SK-N-MC (cell line): Measurements from ENCODE around the gene LIF.
A peak's percentile ranks its signal among the peaks of the same experiment; 100 is the strongest.

Experiments used
- DNase-seq: peaks from one replicate; pipeline ENCODE4 v3.0.0-alpha.2; 2011; ENCODE audit warnings: low read depth, low spot score
- H3K27ac ChIP-seq: fragments of 200-600 bp; sonication (generic); 2 replicates; pipeline ENCODE4 v1.5.1; 2016; ENCODE audit warnings: mixed run types
- H3K36me3 ChIP-seq: fragments of 200-600 bp; sonication (generic); 2 replicates; pipeline ENCODE4 v1.6.1; 2017; ENCODE audit warnings: antibody characterized with exemption, low read length, mixed read lengths; ENCODE audit not compliant: insufficient read depth
- H3K4me3 ChIP-seq: fragments of 200-600 bp; sonication (generic); 2 replicates; pipeline ENCODE4 v1.5.1; 2016
- H3K9ac ChIP-seq: fragments of 200-600 bp; sonication (generic); 2 replicates; pipeline ENCODE4 v1.8.0; 2017; ENCODE audit warnings: mixed run types, mixed read lengths; ENCODE audit not compliant: insufficient read length
- H3K9me3 ChIP-seq: fragments of 200-600 bp; sonication (generic); 2 replicates; pipeline ENCODE4 v1.6.1; 2017; ENCODE audit warnings: low read depth, mild to moderate bottlenecking, antibody characterized with exemption, low read length, moderate library complexity, mixed read lengths
- EZH2 ChIP-seq: fragments of 200-600 bp; sonication (generic); IDR thresholded peaks from one replicate; pipeline ENCODE4 v1.6.1; 2017; ENCODE audit warnings: antibody characterized with exemption
- FOXP2 ChIP-seq: optimal IDR thresholded peaks from 2 replicates; pipeline ENCODE3; 2011; ENCODE audit warnings: mild to moderate bottlenecking, moderate library complexity; ENCODE audit not compliant: insufficient read depth; ENCODE audit errors: extremely low read length, control extremely low read depth
- POLR2AphosphoS5 ChIP-seq: IDR thresholded peaks from 2 replicates; pipeline ENCODE4 v1.6.1; 2012; ENCODE audit warnings: mild to moderate bottlenecking, low read depth, low read length, borderline replicate concordance

The LIF gene

DNA sequence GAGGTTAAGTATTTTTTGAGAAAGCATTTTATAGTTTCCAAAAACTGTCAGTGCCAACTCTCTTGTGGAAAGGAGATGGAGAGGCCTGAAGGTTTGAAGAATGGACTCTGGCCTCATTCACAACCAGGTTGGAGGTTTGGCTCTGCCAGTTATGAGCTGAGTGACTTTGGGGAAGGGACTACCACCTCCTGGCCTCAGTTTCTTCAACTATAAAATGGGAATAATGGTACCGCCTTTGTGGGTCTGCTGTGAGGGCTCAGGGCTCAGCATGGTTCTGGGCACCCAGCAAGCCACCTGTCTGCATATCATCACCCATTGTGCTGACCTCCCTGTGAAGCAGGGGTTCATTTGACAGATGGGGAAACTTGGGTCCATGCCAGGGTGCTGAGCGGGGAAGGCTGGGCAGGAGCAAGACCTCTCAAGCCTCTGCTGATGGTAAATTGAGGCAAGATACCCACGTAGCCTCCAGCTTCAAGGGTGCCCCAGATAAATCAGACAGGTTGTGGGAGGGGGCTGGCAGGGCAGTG lies 3.5 kb upstream of the LIF start:
- no peaks in the 10 kb centered on the region for H3K9me3 ChIP-seq
- DNase-seq: no peak
- H3K4me3 ChIP-seq: no peak overlapping the region
- H3K27ac ChIP-seq: no peak overlapping the region
- no peaks in the 10 kb centered on the region for H3K36me3 ChIP-seq
- no peak overlapping the region for H3K9ac ChIP-seq
- TF ChIP-seq FOXP2: no peak

DNA sequence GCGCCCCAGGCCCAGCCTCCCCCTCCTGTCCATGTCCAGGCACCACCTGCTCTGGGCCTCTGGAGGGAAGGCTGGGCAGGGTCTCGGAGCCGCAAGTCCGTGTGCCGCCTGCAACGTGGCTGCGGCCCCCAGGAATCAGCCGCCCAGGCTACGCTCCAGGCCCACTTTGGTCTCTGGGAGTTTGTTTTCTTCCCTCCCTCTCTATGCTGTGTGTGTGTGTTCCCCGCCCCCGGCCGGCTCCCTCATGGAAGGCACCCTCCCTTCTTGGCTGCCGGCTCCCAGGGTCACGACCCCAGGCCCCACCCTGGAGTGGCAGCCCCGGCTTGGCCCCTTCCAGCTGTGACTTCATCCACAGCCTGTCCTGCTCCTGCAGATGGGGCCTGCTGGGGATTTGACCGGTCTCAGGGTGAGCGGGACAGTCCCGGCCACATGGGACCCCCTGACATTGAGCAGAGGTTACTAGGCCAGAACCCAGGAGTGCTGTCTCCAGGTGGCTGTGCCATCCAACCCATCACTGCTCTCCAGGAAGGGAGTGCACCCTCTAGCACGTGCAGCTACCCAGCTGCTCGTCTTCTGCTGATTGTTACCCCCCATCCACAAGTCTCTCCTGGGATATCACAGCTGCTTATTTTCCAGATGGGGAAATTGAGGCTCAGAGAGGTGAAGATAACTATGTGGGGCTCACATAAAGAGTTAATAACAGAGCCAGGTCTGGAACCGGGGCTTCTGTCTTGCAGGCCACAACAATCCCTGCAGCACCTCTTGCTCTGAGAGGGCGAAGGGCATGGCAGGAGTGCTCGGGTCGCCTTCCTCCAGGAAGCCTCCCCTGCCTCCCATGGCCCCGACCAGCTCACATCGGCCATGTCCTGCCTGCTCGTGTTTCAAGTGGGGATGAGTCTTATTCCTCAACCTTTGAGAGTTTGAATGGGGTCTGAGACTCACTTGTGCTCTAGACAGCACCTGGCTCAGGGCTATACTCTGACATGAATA lies 2.8 kb upstream of the LIF start:
- H3K27ac ChIP-seq: no peak overlapping the region
- DNase-seq: no peak

DNA sequence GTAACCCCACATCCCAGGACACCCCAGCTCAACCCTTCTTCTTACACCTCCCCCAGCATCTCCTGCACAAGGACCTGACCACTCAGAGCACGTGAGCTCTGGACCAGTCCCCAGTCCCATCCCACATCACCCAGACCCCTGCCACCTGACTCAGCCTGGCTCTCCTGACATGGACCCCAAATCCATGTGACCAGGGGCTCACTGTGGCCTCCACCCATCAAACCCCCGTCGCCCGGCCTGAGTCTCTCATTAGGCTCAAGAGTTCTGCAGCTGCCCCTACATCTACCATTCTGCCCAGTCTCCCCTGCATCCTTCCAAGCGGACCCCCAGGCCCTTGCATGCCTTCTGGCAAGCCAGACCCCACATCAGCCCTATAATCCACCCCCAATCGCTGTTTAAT lies 1.9 kb upstream of the LIF start:
- H3K4me3 ChIP-seq: no peak overlapping the region
- H3K27ac ChIP-seq: no peak overlapping the region
- no peak overlapping the region for H3K9ac ChIP-seq
- no peaks in the 10 kb centered on the region for H3K9me3 ChIP-seq
- no peak for DNase-seq
- TF ChIP-seq FOXP2 (no peak), EZH2 (no peak), POLR2AphosphoS5 (no peak)
- no peaks in the 10 kb centered on the region for H3K36me3 ChIP-seq

More for the DNA sequence above, 2.8 kb upstream of the LIF start:
- Histone ChIP-seq H3K36me3 (no peaks in the 10 kb centered on the region), H3K4me3 (no peak overlapping the region), H3K9ac (no peak overlapping the region), H3K9me3 (no peaks in the 10 kb centered on the region)
- TF ChIP-seq EZH2: no peak

GRCh38 chr22:30247974-30248373 lies 1.4 kb upstream of the LIF start:
- no peak for DNase-seq
- H3K9ac ChIP-seq: no peak overlapping the region
- H3K9me3 ChIP-seq: no peaks in the 10 kb centered on the region
- no peak overlapping the region for H3K4me3 ChIP-seq
- TF ChIP-seq EZH2: no peak
- TF ChIP-seq FOXP2: no peak
- TF ChIP-seq POLR2AphosphoS5: no peak
- no peaks in the 10 kb centered on the region for H3K36me3 ChIP-seq
- H3K27ac ChIP-seq: no peak overlapping the region

GRCh38 chr22:30247561-30247960 lies 1.0 kb upstream of the LIF start:
- Histone ChIP-seq H3K9me3 (no peaks in the 10 kb centered on the region), H3K4me3 (no peak overlapping the region), H3K36me3 (no peaks in the 10 kb centered on the region), H3K9ac (no peak overlapping the region), H3K27ac (no peak overlapping the region)
- TF ChIP-seq POLR2AphosphoS5 (no peak), EZH2 (no peak), FOXP2 (no peak)
- DNase-seq: no peak

GRCh38 chr22:30246814-30247376 lies 336 bp upstream of the LIF start:
- no peaks in the 10 kb centered on the region for H3K9me3 ChIP-seq
- no peaks in the 10 kb centered on the region for H3K36me3 ChIP-seq
- TF ChIP-seq EZH2 (no peak), POLR2AphosphoS5 (no peak), FOXP2 (no peak)
- H3K4me3 ChIP-seq: peak overlapping the region; percentile 70
- H3K27ac ChIP-seq: no peak overlapping the region
- no peak for DNase-seq
- H3K9ac ChIP-seq: no peak overlapping the region

GRCh38 chr22:30245181-30245984 lies 1.2 kb downstream of the LIF start:
- H3K27ac ChIP-seq: no peak overlapping the region
- DNase-seq: no peak
- H3K9me3 ChIP-seq: no peaks in the 10 kb centered on the region
- peak overlapping the region; percentile 70; the same call in 1 of the 2 replicates for H3K4me3 ChIP-seq
- H3K36me3 ChIP-seq: no peaks in the 10 kb centered on the region
- TF ChIP-seq POLR2AphosphoS5 (no peak), EZH2 (no peak), FOXP2 (no peak)
- no peak overlapping the region for H3K9ac ChIP-seq

DNA sequence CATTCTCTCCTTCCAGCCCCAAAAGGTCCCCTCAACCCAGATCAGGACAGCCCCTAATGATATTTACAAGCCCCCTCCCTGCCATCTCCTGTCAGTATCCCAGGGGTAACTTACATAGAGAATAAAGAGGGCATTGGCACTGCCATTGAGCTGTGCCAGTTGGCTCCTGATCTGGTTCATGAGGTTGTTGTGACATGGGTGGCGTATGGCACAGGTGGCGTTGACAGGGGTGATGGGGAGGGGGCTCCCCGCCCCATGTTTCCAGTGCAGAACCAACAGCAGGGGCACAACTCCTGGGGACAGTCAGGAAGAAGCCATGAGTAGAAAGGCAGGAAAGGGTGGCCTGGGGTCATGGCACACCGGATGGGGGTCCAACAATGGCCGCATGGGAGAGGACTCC lies 1.9 kb downstream of the LIF start:
- no peaks in the 10 kb centered on the region for H3K36me3 ChIP-seq
- H3K9ac ChIP-seq: no peak overlapping the region
- no peak for DNase-seq
- no peak for TF ChIP-seq POLR2AphosphoS5
- TF ChIP-seq FOXP2: no peak
- no peak for TF ChIP-seq EZH2
- H3K4me3 ChIP-seq: no peak overlapping the region
- no peak overlapping the region for H3K27ac ChIP-seq
- no peaks in the 10 kb centered on the region for H3K9me3 ChIP-seq
